EH (cell line): Measurements from ENCODE around the gene SCYGR4.
"Not testable (repeated sequence)": the region's sequence is repeated elsewhere in the genome, so short reads cannot be mapped to it uniquely, and the experiment has no call there.

Experiments used
- DNase-seq: peaks from one replicate; pipeline ENCODE4 v3.0.0-alpha.2; 2015; ENCODE audit warnings: low read depth

SCYGR4 gene

GRCh38 chr2:227617316-227618230, at the start of gene SCYGR4:
SCYGR4 (plus strand) TSS chr2:227617498; CDS start chr2:227617498, 0 bp downstream.
- DNase-seq, result no peak

- no peak for DNase-seq
Measured at GRCh38 chr2:227568852-227569169, 48.5 kb upstream of the SCYGR4 start.

GRCh38 chr2:227570615-227571014, 46.7 kb upstream of the SCYGR4 start:
- peak; percentile 59 for DNase-seq

- DNase-seq, result peak; percentile 6
Measured at GRCh38 chr2:227576110-227576509, 41.2 kb upstream of the SCYGR4 start.

- DNase-seq, result no peak
Measured at GRCh38 chr2:227576812-227577211, 40.5 kb upstream of the SCYGR4 start.

- DNase-seq, result no peak
Measured at GRCh38 chr2:227577555-227577954, 39.7 kb upstream of the SCYGR4 start.

GRCh38 chr2:227578642-227579041, 38.7 kb upstream of the SCYGR4 start:
- no peak for DNase-seq

- no peak for DNase-seq
Measured at GRCh38 chr2:227579791-227580190, 37.5 kb upstream of the SCYGR4 start.

GRCh38 chr2:227582369-227582768, 34.9 kb upstream of the SCYGR4 start:
- DNase-seq, result no peak

- no peak for DNase-seq
Measured at GRCh38 chr2:227592694-227593387, 24.5 kb upstream of the SCYGR4 start.

GRCh38 chr2:227595797-227596196, 21.5 kb upstream of the SCYGR4 start:
- no peak for DNase-seq

GRCh38 chr2:227597036-227597435, 20.3 kb upstream of the SCYGR4 start:
- DNase-seq, result no peak

- peak; percentile 9 for DNase-seq
Measured at GRCh38 chr2:227597998-227598397, 19.3 kb upstream of the SCYGR4 start.

- not testable (repeated sequence) for DNase-seq
Measured at GRCh38 chr2:227598835-227599503, 18.3 kb upstream of the SCYGR4 start, which contains the start of gene SCYGR2. SCYGR2 (plus strand) TSS chr2:227598893; CDS start chr2:227598893, 0 bp downstream.

GRCh38 chr2:227602358-227602757, 14.9 kb upstream of the SCYGR4 start:
- no peak for DNase-seq

GRCh38 chr2:227606476-227606875, 10.8 kb upstream of the SCYGR4 start:
- DNase-seq, result no peak

- peak; percentile 13 for DNase-seq
Measured at GRCh38 chr2:227607941-227608340, 9.4 kb upstream of the SCYGR4 start.

- no peak for DNase-seq
Measured at GRCh38 chr2:227608561-227609338, 8.5 kb upstream of the SCYGR4 start.

- no peak for DNase-seq
Measured at GRCh38 chr2:227610123-227610522, 7.2 kb upstream of the SCYGR4 start.

- no peak for DNase-seq
Measured at GRCh38 chr2:227612546-227613271, 4.6 kb upstream of the SCYGR4 start.

- no peak for DNase-seq
Measured at GRCh38 chr2:227613272-227613660, 4.0 kb upstream of the SCYGR4 start.
